Endodermal cell (in vitro differentiated cells): ENCODE measurements around the gene ALOX5. TPM values are rescaled to one million over a fixed set of nuclear protein-coding genes. Genes with fewer than 3 reads are reported as not detected.

Source experiments
- DNase-seq: peaks from one replicate; pipeline ENCODE4 v3.0.0-alpha.2; 2017
- H3K27ac ChIP-seq: 2 replicates; pipeline ENCODE4 v1.5.1; 2013; ENCODE audit warnings: mild to moderate bottlenecking, low read depth, low read length, moderate library complexity
- H3K27me3 ChIP-seq: 2 replicates; pipeline ENCODE4 v1.6.1; 2013; ENCODE audit warnings: mild to moderate bottlenecking, low read length, moderate library complexity; ENCODE audit not compliant: insufficient read depth, control insufficient read depth, poor library complexity, severe bottlenecking
- H3K36me3 ChIP-seq: 2 replicates; pipeline ENCODE4 v1.7.0; 2013; ENCODE audit warnings: mild to moderate bottlenecking, low read length, moderate library complexity; ENCODE audit not compliant: control insufficient read depth, insufficient read depth
- H3K4me1 ChIP-seq: one replicate; pipeline ENCODE4 v1.7.0; 2013; ENCODE audit warnings: low read length; ENCODE audit not compliant: control insufficient read depth, insufficient read depth
- H3K4me3 ChIP-seq: 2 replicates; pipeline ENCODE4 v1.5.1; 2013; ENCODE audit warnings: mild to moderate bottlenecking, low read length, moderate library complexity
- H3K9ac ChIP-seq: 2 replicates; pipeline ENCODE4 v1.6.1; 2013; ENCODE audit warnings: mild to moderate bottlenecking, low read length, moderate library complexity; ENCODE audit not compliant: poor library complexity, severe bottlenecking; ENCODE audit errors: extremely low read depth
- H3K9me3 ChIP-seq: 2 replicates; pipeline ENCODE4 v1.6.1; 2013; ENCODE audit warnings: mild to moderate bottlenecking, low read length, moderate library complexity; ENCODE audit not compliant: control insufficient read depth
- H3K27ac Mint-ChIP-seq: 2 replicates; pipeline ENCODE4 v1.8.0; 2020; ENCODE audit warnings: mixed read lengths
- H3K27me3 Mint-ChIP-seq: 2 replicates; pipeline ENCODE4 v1.8.0; 2021; ENCODE audit warnings: mild to moderate bottlenecking, mixed read lengths; ENCODE audit not compliant: insufficient read depth
- H3K36me3 Mint-ChIP-seq: 2 replicates; pipeline ENCODE4 v1.8.0; 2020; ENCODE audit warnings: low read depth, mixed read lengths
- H3K4me1 Mint-ChIP-seq: 2 replicates; pipeline ENCODE4 v1.8.0; 2020; ENCODE audit warnings: mixed read lengths
- H3K4me3 Mint-ChIP-seq: 2 replicates; pipeline ENCODE4 v1.8.0; 2020; ENCODE audit warnings: mild to moderate bottlenecking, moderate library complexity, mixed read lengths
- H3K9me3 Mint-ChIP-seq: 2 replicates; pipeline ENCODE4 v1.8.0; 2020; ENCODE audit warnings: mild to moderate bottlenecking, mixed read lengths
- CTCF ChIP-seq: fragments of 200-600 bp; sonication (generic); conservative IDR thresholded peaks from 2 replicates; pipeline ENCODE4 v1.5.0; 2021; ENCODE audit warnings: antibody characterized with exemption, mild to moderate bottlenecking
- WGBS, 2 experiments: methylation state at CpG; one replicate each; pipeline versions ENCODE4 v1.1.5 to v1.1.7; 2013; ENCODE audit warnings: missing lambda C conversion rate in 2 of 2, mixed read lengths in 1 of 2; ENCODE audit not compliant: insufficient coverage in 1 of 2, insufficient read length in 1 of 2; 5-methylcytosine and 5-hydroxymethylcytosine counted together
- total RNA-seq, 2 donors: library from RNA; stranded (reverse); fragmentation: NEBNext Ultra II Directional in 1 of 2; extraction: Animal tissue kit (Norgen Biotek cat#: 25700) in 1 of 2; gene quantifications; 2 replicates in 1 of 2; 3 replicates in 1 of 2; pipeline ENCODE4 v1.2.1, GENCODE V29; 2021

ALOX5 gene
- total RNA-seq, 2 donors from 2014 or later: 0.31 to 1.1 TPM

- peaks cover 2% of the 10 kb centered on the region for H3K4me1 Mint-ChIP-seq
- no peak overlapping the region for H3K27ac Mint-ChIP-seq
- Histone ChIP-seq H3K4me1 (no peaks in the 10 kb centered on the region), H3K36me3 (no peaks in the 10 kb centered on the region), H3K27ac (no peak overlapping the region), H3K9me3 (no peaks in the 10 kb centered on the region), H3K4me3 (no peak overlapping the region), H3K27me3 (peaks cover 59% of the 10 kb centered on the region), H3K9ac (no peak overlapping the region)
- H3K36me3 Mint-ChIP-seq: no peaks in the 10 kb centered on the region
- DNase-seq: no peak
- H3K27me3 Mint-ChIP-seq: peaks cover 85% of the 10 kb centered on the region
- WGBS, 2 experiments: 85 to 100% methylated on average over 1 to 4 of the region's 4 CpGs
- H3K9me3 Mint-ChIP-seq: no peaks in the 10 kb centered on the region
- no peak for TF ChIP-seq CTCF
- no peak overlapping the region for H3K4me3 Mint-ChIP-seq
Observed at GRCh38 chr10:45371560-45371959, 2.5 kb upstream of the ALOX5 start.

GRCh38 chr10:45372251-45372951, 1.6 kb upstream of the ALOX5 start:
- Mint-ChIP-seq H3K27ac (no peak overlapping the region), H3K4me1 (peaks cover 2% of the 10 kb centered on the region), H3K4me3 (no peak overlapping the region), H3K9me3 (no peaks in the 10 kb centered on the region), H3K27me3 (peaks cover 83% of the 10 kb centered on the region), H3K36me3 (no peaks in the 10 kb centered on the region)
- Histone ChIP-seq H3K4me1 (no peaks in the 10 kb centered on the region), H3K36me3 (no peaks in the 10 kb centered on the region), H3K9me3 (no peaks in the 10 kb centered on the region), H3K27ac (no peak overlapping the region), H3K27me3 (peaks cover 68% of the 10 kb centered on the region), H3K9ac (no peak overlapping the region), H3K4me3 (no peak overlapping the region)
- TF ChIP-seq CTCF: no peak
- no peak for DNase-seq
- WGBS, 2 experiments: 80 to 85% methylated on average over 6 to 9 of the region's 9 CpGs

GRCh38 chr10:45373003-45373575, 927 bp upstream of the ALOX5 start:
- Histone ChIP-seq H3K27me3 (peaks cover 75% of the 10 kb centered on the region), H3K4me3 (peak overlapping the region; percentile 79), H3K27ac (no peak overlapping the region), H3K9ac (no peak overlapping the region), H3K36me3 (no peaks in the 10 kb centered on the region), H3K9me3 (no peaks in the 10 kb centered on the region), H3K4me1 (no peaks in the 10 kb centered on the region)
- no peak for DNase-seq
- no peaks in the 10 kb centered on the region for H3K9me3 Mint-ChIP-seq
- H3K36me3 Mint-ChIP-seq: no peaks in the 10 kb centered on the region
- no peak overlapping the region for H3K27ac Mint-ChIP-seq
- H3K4me3 Mint-ChIP-seq: peak overlapping the region; percentile 53
- H3K4me1 Mint-ChIP-seq: peaks cover 2% of the 10 kb centered on the region
- 2 to 4% methylated on average over 10 to 32 of the region's 32 CpGs for WGBS, 2 experiments
- peaks cover 85% of the 10 kb centered on the region for H3K27me3 Mint-ChIP-seq
- TF ChIP-seq CTCF: no peak
